ENCODE results near the gene PHYKPL.

DNA sequence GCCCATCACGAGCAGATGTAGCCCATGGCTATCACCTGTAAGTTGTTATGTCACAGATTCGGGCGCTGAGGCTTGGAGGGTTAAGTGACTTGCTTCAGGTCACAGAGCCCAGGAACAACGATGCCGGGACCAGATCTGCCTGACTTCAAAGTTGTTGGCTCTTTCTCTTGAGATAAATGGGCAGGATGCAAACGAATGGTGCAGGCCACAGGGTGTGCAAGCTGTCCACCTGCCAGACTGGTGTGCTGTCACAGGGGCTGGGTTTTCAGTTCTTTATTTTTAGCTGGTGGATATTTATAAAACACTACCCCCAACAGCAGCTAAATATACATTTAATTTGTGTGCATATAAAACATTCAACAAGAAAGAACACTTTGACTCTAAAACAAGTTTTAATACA, 17.7 kb upstream of the PHYKPL start:
- TF ChIP-seq, protein P1, sequence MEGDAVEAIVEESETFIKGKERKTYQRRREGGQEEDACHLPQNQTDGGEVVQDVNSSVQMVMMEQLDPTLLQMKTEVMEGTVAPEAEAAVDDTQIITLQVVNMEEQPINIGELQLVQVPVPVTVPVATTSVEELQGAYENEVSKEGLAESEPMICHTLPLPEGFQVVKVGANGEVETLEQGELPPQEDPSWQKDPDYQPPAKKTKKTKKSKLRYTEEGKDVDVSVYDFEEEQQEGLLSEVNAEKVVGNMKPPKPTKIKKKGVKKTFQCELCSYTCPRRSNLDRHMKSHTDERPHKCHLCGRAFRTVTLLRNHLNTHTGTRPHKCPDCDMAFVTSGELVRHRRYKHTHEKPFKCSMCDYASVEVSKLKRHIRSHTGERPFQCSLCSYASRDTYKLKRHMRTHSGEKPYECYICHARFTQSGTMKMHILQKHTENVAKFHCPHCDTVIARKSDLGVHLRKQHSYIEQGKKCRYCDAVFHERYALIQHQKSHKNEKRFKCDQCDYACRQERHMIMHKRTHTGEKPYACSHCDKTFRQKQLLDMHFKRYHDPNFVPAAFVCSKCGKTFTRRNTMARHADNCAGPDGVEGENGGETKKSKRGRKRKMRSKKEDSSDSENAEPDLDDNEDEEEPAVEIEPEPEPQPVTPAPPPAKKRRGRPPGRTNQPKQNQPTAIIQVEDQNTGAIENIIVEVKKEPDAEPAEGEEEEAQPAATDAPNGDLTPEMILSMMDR (IDR thresholded peaks at IDR 0.05; ENCODE audit: borderline replicate concordance, extremely low read depth, low read length, poor library complexity, severe bottlenecking) = no peak
- no peak for TF ChIP-seq EZH2 (IDR thresholded peaks at IDR 0.05; ENCODE audit: borderline replicate concordance, low read depth, low read length, severe bottlenecking)
